ENCODE data around the gene NCEH1. TPM values are rescaled to one million over a fixed set of nuclear protein-coding genes. Genes with fewer than 3 reads are reported as not detected.
A peak's percentile ranks its signal among the peaks of the same experiment; 100 is the strongest.

The NCEH1 gene
- total RNA-seq, 5 donors from 2014 or later (not counting 1 experiment from before 2014, with no cell fraction given): 2.4 to 3.8 (median 3.5) TPM

GRCh38 chr3:172640751-172641150 is 70.1 kb downstream of the NCEH1 start:
- Mint-ChIP-seq H3K4me1 (no peaks in the 10 kb centered on the region), H3K36me3 (peaks cover 25% of the 10 kb centered on the region), H3K4me3 (no peak overlapping the region), H3K27me3 (no peaks in the 10 kb centered on the region), H3K9me3 (no peaks in the 10 kb centered on the region), H3K27ac (no peak overlapping the region)
- ChIA-PET POLR2A (no interaction called here), CTCF (interaction anchor here (0.5 kb wide), 2 partner anchors 179 to 1690 kb away, joined by 3 read pairs; no protein-coding TSS in a partner anchor)
- Histone ChIP-seq H3K27ac (ENCODE audit: low read length) (no peak overlapping the region), H3K36me3 (ENCODE audit: control insufficient read depth in 2 of 2, extremely low read depth in 1 of 2, insufficient read depth in 1 of 2, low read length in 1 of 2) (peaks cover 0 to 4% of the 10 kb centered on the region in 2 donors), H3K4me1 (ENCODE audit: control insufficient read depth in 1 of 2, extremely low read depth in 1 of 2, insufficient read depth in 2 of 2, low read length in 2 of 2) (no peaks in the 10 kb centered on the region), H3K9me3 (no peaks in the 10 kb centered on the region), H3K27me3 (replicated peaks in 1 of 2; ENCODE audit: control insufficient read depth in 2 of 2, extremely low read depth in 1 of 2, insufficient read depth in 2 of 2, low read length in 1 of 2) (no peaks in the 10 kb centered on the region), H3K4me3 (ENCODE audit: control insufficient read depth in 1 of 2, extremely low read depth in 1 of 2, low read length in 1 of 2) (no peak overlapping the region)
- WGBS (ENCODE audit: insufficient coverage): 100% methylated on average over 2 of the region's 5 CpGs
- no peak for DNase-seq
- no peak for ATAC-seq (replicated peaks in 1 of 4)

- Mint-ChIP-seq H3K4me1 (peaks cover 0 to 2% (median 0%) of the 10 kb centered on the region in 3 donors), H3K4me3 (no peak overlapping the region), H3K9me3 (no peaks in the 10 kb centered on the region), H3K27ac (no peak overlapping the region), H3K27me3 (no peaks in the 10 kb centered on the region), H3K36me3 (peaks cover 32% of the 10 kb centered on the region)
- CTCF ChIA-PET: no interaction called here
- Histone ChIP-seq H3K36me3 (ENCODE audit: control insufficient read depth in 2 of 2, extremely low read depth in 1 of 2, insufficient read depth in 1 of 2, low read length in 1 of 2) (peaks cover 0 to 2% of the 10 kb centered on the region in 2 donors), H3K9me3 (no peaks in the 10 kb centered on the region), H3K4me1 (ENCODE audit: control insufficient read depth in 1 of 2, extremely low read depth in 1 of 2, insufficient read depth in 2 of 2, low read length in 2 of 2) (no peaks in the 10 kb centered on the region), H3K27ac (ENCODE audit: low read length) (no peak overlapping the region), H3K27me3 (replicated peaks in 1 of 2; ENCODE audit: control insufficient read depth in 2 of 2, extremely low read depth in 1 of 2, insufficient read depth in 2 of 2, low read length in 1 of 2) (no peaks in the 10 kb centered on the region), H3K4me3 (ENCODE audit: control insufficient read depth in 1 of 2, extremely low read depth in 1 of 2, low read length in 1 of 2) (no peak overlapping the region)
- DNase-seq: peak in 1 of 35 experiments; percentile 8
- whole genome bisulfite sequencing (ENCODE audit: insufficient coverage): no CpG with 5 or more reads among the region's 3 CpGs
- POLR2A ChIA-PET: no interaction called here
- ATAC-seq (replicated peaks in 1 of 4): peak in 1 of 4 experiments; percentile 29
Observed at GRCh38 chr3:172635588-172635987, 75.3 kb downstream of the NCEH1 start.

GRCh38 chr3:172634948-172635347 is 75.9 kb downstream of the NCEH1 start:
- no peak for DNase-seq
- peaks cover 0 to 2% of the 10 kb centered on the region in 2 donors for H3K36me3 ChIP-seq (ENCODE audit: control insufficient read depth in 2 of 2, extremely low read depth in 1 of 2, insufficient read depth in 1 of 2, low read length in 1 of 2)
- Mint-ChIP-seq H3K36me3 (peaks cover 32% of the 10 kb centered on the region), H3K9me3 (no peaks in the 10 kb centered on the region), H3K27ac (no peak overlapping the region), H3K27me3 (no peaks in the 10 kb centered on the region), H3K4me3 (no peak overlapping the region), H3K4me1 (peaks cover 0 to 2% (median 0%) of the 10 kb centered on the region in 3 donors)
- ChIA-PET POLR2A (no interaction called here), CTCF (interaction anchor here (0.6 to 0.8 kb wide), 2 partner anchors 12 to 1513 kb away, joined by 3 read pairs; no protein-coding TSS in a partner anchor)
- H3K4me3 ChIP-seq (ENCODE audit: control insufficient read depth in 1 of 2, extremely low read depth in 1 of 2, low read length in 1 of 2): no peak overlapping the region
- no peak for ATAC-seq (replicated peaks in 1 of 4)
- H3K4me1 ChIP-seq (ENCODE audit: control insufficient read depth in 1 of 2, extremely low read depth in 1 of 2, insufficient read depth in 2 of 2, low read length in 2 of 2): no peaks in the 10 kb centered on the region
- H3K27ac ChIP-seq (ENCODE audit: low read length): no peak overlapping the region
- WGBS (ENCODE audit: insufficient coverage): 81% methylated on average over 3 of the region's 3 CpGs
- no peaks in the 10 kb centered on the region for H3K27me3 ChIP-seq (replicated peaks in 1 of 2; ENCODE audit: control insufficient read depth in 2 of 2, extremely low read depth in 1 of 2, insufficient read depth in 2 of 2, low read length in 1 of 2)
- no peaks in the 10 kb centered on the region for H3K9me3 ChIP-seq

- Mint-ChIP-seq H3K9me3 (no peaks in the 10 kb centered on the region), H3K27me3 (no peaks in the 10 kb centered on the region), H3K4me3 (no peak overlapping the region), H3K36me3 (peaks cover 31% of the 10 kb centered on the region), H3K27ac (no peak overlapping the region), H3K4me1 (no peaks in the 10 kb centered on the region)
- no peak for DNase-seq
- Histone ChIP-seq H3K36me3 (ENCODE audit: control insufficient read depth in 2 of 2, extremely low read depth in 1 of 2, insufficient read depth in 1 of 2, low read length in 1 of 2) (peaks cover 0 to 2% of the 10 kb centered on the region in 2 donors), H3K9me3 (no peaks in the 10 kb centered on the region), H3K27ac (ENCODE audit: low read length) (no peak overlapping the region), H3K4me3 (ENCODE audit: control insufficient read depth in 1 of 2, extremely low read depth in 1 of 2, low read length in 1 of 2) (no peak overlapping the region), H3K27me3 (replicated peaks in 1 of 2; ENCODE audit: control insufficient read depth in 2 of 2, extremely low read depth in 1 of 2, insufficient read depth in 2 of 2, low read length in 1 of 2) (no peaks in the 10 kb centered on the region), H3K4me1 (ENCODE audit: control insufficient read depth in 1 of 2, extremely low read depth in 1 of 2, insufficient read depth in 2 of 2, low read length in 2 of 2) (no peaks in the 10 kb centered on the region)
- no CpG with 5 or more reads among the region's 1 CpG for WGBS (ENCODE audit: insufficient coverage)
- POLR2A ChIA-PET: no interaction called here
- no peak for ATAC-seq (replicated peaks in 1 of 4)
- CTCF ChIA-PET: no interaction called here
Observed at GRCh38 chr3:172630316-172630715, 80.6 kb downstream of the NCEH1 start.

DNA sequence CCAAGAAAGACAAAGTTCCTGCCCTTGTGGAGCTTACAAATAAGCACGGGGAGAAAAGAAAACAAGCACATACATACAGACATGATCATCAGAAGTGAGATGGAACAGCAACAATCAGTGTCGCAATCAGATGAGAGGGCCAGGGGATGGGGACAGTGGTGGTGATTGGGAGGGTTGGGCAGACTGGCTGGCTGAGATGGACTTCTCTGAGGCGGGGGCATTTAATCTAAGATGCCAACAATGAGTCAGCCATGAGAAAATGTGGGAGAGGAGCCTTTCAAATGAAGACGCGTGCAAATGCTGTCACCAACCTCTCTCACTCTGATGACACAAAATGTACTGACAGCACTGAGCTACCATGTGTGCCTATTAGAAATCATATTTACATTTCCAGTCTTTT is 81.4 kb downstream of the NCEH1 start:
- Histone ChIP-seq H3K27ac (ENCODE audit: low read length) (no peak overlapping the region), H3K9me3 (no peaks in the 10 kb centered on the region), H3K4me3 (ENCODE audit: control insufficient read depth in 1 of 2, extremely low read depth in 1 of 2, low read length in 1 of 2) (no peak overlapping the region), H3K36me3 (ENCODE audit: control insufficient read depth in 2 of 2, extremely low read depth in 1 of 2, insufficient read depth in 1 of 2, low read length in 1 of 2) (peaks cover 0 to 2% of the 10 kb centered on the region in 2 donors), H3K27me3 (replicated peaks in 1 of 2; ENCODE audit: control insufficient read depth in 2 of 2, extremely low read depth in 1 of 2, insufficient read depth in 2 of 2, low read length in 1 of 2) (no peaks in the 10 kb centered on the region), H3K4me1 (ENCODE audit: control insufficient read depth in 1 of 2, extremely low read depth in 1 of 2, insufficient read depth in 2 of 2, low read length in 2 of 2) (no peaks in the 10 kb centered on the region)
- no CpG with 5 or more reads among the region's 5 CpGs for WGBS (ENCODE audit: insufficient coverage)
- H3K4me3 Mint-ChIP-seq: no peak overlapping the region
- DNase-seq (no peak), ATAC-seq (replicated peaks in 1 of 4) (no peak)
- H3K27me3 Mint-ChIP-seq: no peaks in the 10 kb centered on the region
- no peaks in the 10 kb centered on the region for H3K4me1 Mint-ChIP-seq
- H3K9me3 Mint-ChIP-seq: no peaks in the 10 kb centered on the region
- peaks cover 27% of the 10 kb centered on the region for H3K36me3 Mint-ChIP-seq
- ChIA-PET CTCF (interaction anchor here in 1 of 2 donors (0.6 kb wide), 1 partner anchor 74 kb away, joined by 6 read pairs; no protein-coding TSS in a partner anchor), POLR2A (no interaction called here)
- no peak overlapping the region for H3K27ac Mint-ChIP-seq

DNA sequence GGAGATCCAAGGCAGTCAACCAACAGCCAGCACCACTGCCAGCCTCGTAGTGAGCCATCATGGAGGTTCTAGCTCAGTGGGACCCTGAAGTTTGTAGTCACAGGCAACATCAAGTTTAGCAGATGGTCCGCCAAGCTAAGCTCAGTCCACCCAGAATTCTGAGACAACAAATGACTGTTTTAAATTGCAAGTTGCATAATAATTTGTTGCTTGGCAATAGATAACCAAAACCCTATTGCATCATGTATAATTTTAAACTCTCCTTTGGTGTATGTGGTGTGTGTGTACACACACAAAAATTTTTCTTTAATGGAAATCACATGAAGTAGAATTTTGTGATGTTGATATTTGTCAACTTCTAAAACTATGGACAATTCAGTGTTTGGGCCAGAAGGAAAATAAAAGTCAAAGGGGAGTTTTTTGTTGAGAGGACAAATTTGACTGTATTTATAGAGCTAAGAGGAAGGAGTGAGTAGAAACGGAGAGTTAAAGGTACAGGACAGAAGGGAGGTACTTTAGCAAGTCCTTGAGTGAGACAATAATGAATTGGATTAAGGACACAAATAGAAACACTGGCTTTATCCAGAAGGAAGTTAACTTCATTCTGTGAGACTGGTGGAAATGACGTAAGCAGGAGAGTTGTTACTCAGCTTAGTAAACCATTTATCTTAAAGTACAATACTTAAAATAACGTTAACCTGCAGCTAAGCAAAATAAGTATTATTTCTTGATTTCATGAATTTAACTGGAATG is 83.6 kb downstream of the NCEH1 start:
- Mint-ChIP-seq H3K9me3 (no peaks in the 10 kb centered on the region), H3K27ac (no peak overlapping the region), H3K27me3 (no peaks in the 10 kb centered on the region), H3K4me3 (no peak overlapping the region), H3K36me3 (peaks cover 13% of the 10 kb centered on the region), H3K4me1 (peaks cover 5 to 7% (median 6%) of the 10 kb centered on the region in 3 donors)
- ChIA-PET POLR2A (no interaction called here), CTCF (interaction anchor here (0.5 to 1.0 kb wide), 3 partner anchors 33 to 220 kb away, joined by 3 read pairs; no protein-coding TSS in a partner anchor)
- H3K9me3 ChIP-seq: no peaks in the 10 kb centered on the region
- H3K4me1 ChIP-seq (ENCODE audit: control insufficient read depth in 1 of 2, extremely low read depth in 1 of 2, insufficient read depth in 2 of 2, low read length in 2 of 2): no peaks in the 10 kb centered on the region
- H3K36me3 ChIP-seq (ENCODE audit: control insufficient read depth in 2 of 2, extremely low read depth in 1 of 2, insufficient read depth in 1 of 2, low read length in 1 of 2): no peaks in the 10 kb centered on the region
- ATAC-seq (replicated peaks in 1 of 4) (no peak), DNase-seq (no peak)
- no peaks in the 10 kb centered on the region for H3K27me3 ChIP-seq (replicated peaks in 1 of 2; ENCODE audit: control insufficient read depth in 2 of 2, extremely low read depth in 1 of 2, insufficient read depth in 2 of 2, low read length in 1 of 2)
- 89% methylated on average over 1 of the region's 5 CpGs for WGBS (ENCODE audit: insufficient coverage)
- no peak overlapping the region for H3K4me3 ChIP-seq (ENCODE audit: control insufficient read depth in 1 of 2, extremely low read depth in 1 of 2, low read length in 1 of 2)
- no peak overlapping the region for H3K27ac ChIP-seq (ENCODE audit: low read length)
